MG63 (cell line): ENCODE measurements around the gene BCAR3. TPM values are rescaled to one million over a fixed set of nuclear protein-coding genes. Genes with fewer than 3 reads are reported as not detected.

Experiments used
- DNase-seq: peaks from one replicate; pipeline ENCODE4 v3.0.0-alpha.2; 2020
- H3K27me3 ChIP-seq: fragments of 250-450 bp; sonication (Bioruptor Pico); 2 replicates; pipeline ENCODE4 v1.5.1; 2020; ENCODE audit warnings: mild to moderate bottlenecking, moderate library complexity
- H3K36me3 ChIP-seq: fragments of 250-450 bp; sonication (Bioruptor Pico); 2 replicates; pipeline ENCODE4 v1.5.1; 2020; ENCODE audit warnings: mild to moderate bottlenecking, moderate library complexity
- H3K4me3 ChIP-seq: fragments of 250-450 bp; sonication (Bioruptor Pico); 2 replicates; pipeline ENCODE4 v1.5.1; 2020; ENCODE audit warnings: mild to moderate bottlenecking, moderate library complexity
- H3K9me3 ChIP-seq: fragments of 250-450 bp; sonication (Bioruptor Pico); 2 replicates; pipeline ENCODE4 v1.5.1; 2020; ENCODE audit warnings: mild to moderate bottlenecking, moderate library complexity
- total RNA-seq: library from RNA; depleted of rRNA; stranded (reverse); fragments of >200 nt; shearing (Covaris generic); gene quantifications from 2 replicates; pipeline ENCODE4 v1.2.3, GENCODE V29; 2014; ENCODE audit warnings: low replicate concordance

Gene BCAR3
- total RNA-seq, 1 experiment from 2014 or later: 26.0 TPM

GRCh38 chr1:93712741-93713140, 31.1 kb upstream of the BCAR3 start:
- H3K4me3 ChIP-seq: no peak overlapping the region
- no peak for DNase-seq
- H3K36me3 ChIP-seq: no peaks in the 10 kb centered on the region

GRCh38 chr1:93710499-93711453, 29.1 kb upstream of the BCAR3 start:
- no peak for DNase-seq

More at GRCh38 chr1:93712741-93713140, 31.1 kb upstream of the BCAR3 start:
- Histone ChIP-seq H3K27me3 (no peaks in the 10 kb centered on the region), H3K9me3 (peaks cover 7% of the 10 kb centered on the region; the same call in 1 of the 2 replicates)

DNA sequence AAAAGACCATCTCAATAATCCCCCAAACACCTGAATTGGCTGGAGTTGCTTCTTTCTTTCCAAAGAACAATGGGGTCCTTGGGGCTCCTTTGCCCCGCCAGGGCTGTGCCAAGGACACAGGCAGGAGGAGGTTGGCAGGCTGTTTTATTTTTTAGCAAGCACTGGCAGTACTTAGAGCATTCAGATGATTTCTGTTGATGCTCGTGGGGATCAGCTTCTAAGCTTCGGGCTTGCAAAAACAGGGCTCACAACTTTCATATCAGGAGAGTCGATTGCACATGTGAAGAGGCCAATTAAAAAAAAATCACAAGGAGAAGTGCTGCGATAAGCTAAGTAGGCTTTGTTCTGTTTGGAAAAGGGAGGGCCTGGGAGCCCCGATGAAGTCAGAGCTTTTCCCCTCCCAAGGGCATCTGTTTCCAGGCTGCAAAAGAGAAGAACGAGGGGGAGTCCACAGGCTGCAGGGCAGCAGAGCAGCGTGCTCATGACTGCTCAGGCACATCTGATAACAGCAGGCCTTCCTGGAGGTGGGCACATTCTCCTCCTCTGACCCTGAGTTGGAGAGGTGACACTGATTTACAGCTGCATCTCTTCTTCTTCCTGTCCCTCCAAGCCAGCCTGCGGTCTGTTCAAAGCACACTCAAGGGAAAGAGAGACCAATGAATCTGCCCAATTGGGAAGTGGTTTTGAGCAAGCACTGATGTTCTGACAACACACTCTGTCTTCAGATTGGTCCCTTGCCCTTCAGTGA, 27.3 kb upstream of the BCAR3 start:
- Histone ChIP-seq H3K9me3 (no peaks in the 10 kb centered on the region), H3K27me3 (no peaks in the 10 kb centered on the region), H3K36me3 (no peaks in the 10 kb centered on the region), H3K4me3 (no peak overlapping the region)
- no peak for DNase-seq

More at GRCh38 chr1:93710499-93711453, 29.1 kb upstream of the BCAR3 start:
- no peaks in the 10 kb centered on the region for H3K36me3 ChIP-seq
- no peaks in the 10 kb centered on the region for H3K9me3 ChIP-seq
- no peaks in the 10 kb centered on the region for H3K27me3 ChIP-seq
- no peak overlapping the region for H3K4me3 ChIP-seq

- H3K36me3 ChIP-seq: no peaks in the 10 kb centered on the region
- DNase-seq: no peak
- H3K4me3 ChIP-seq: no peak overlapping the region
- no peaks in the 10 kb centered on the region for H3K9me3 ChIP-seq
- H3K27me3 ChIP-seq: no peaks in the 10 kb centered on the region
Observed at GRCh38 chr1:93707956-93708355, 26.3 kb upstream of the BCAR3 start.

- Histone ChIP-seq H3K4me3 (no peak overlapping the region), H3K36me3 (no peaks in the 10 kb centered on the region; the same call in 1 of the 2 replicates), H3K27me3 (no peaks in the 10 kb centered on the region), H3K9me3 (no peaks in the 10 kb centered on the region)
- peak; percentile 55 for DNase-seq
Observed at GRCh38 chr1:93705892-93706500, 24.4 kb upstream of the BCAR3 start.

DNA sequence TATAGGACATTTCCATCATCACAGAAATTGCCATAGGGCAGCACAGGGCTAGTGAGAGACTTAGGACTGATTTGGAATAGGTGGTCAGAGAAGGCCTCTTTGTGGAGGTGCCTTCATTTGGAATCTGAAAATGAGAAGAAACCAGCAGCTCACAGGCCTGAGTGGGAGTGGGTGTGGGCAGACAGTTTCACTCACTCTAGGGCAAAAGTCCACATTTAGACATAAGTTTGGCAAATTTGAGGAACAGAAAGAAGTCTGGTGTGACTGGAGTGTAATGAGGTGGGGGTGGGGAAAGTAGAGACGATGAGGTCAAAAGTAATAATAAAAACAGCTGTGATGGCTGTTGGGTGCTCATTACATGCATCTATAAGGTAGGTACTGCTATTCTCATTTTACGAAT, 22.4 kb upstream of the BCAR3 start:
- H3K27me3 ChIP-seq: no peaks in the 10 kb centered on the region

GRCh38 chr1:93703643-93704042, 22.0 kb upstream of the BCAR3 start:
- Histone ChIP-seq H3K9me3 (no peaks in the 10 kb centered on the region), H3K4me3 (no peak overlapping the region), H3K36me3 (no peaks in the 10 kb centered on the region; the same call in 1 of the 2 replicates), H3K27me3 (no peaks in the 10 kb centered on the region)
- peak; percentile 56 for DNase-seq

More for the DNA sequence above, 22.4 kb upstream of the BCAR3 start:
- no peaks in the 10 kb centered on the region for H3K9me3 ChIP-seq
- no peaks in the 10 kb centered on the region; the same call in 1 of the 2 replicates for H3K36me3 ChIP-seq
- no peak for DNase-seq
- H3K4me3 ChIP-seq: no peak overlapping the region

- no peak for DNase-seq
- Histone ChIP-seq H3K27me3 (no peaks in the 10 kb centered on the region), H3K9me3 (no peaks in the 10 kb centered on the region), H3K4me3 (no peak overlapping the region), H3K36me3 (no peaks in the 10 kb centered on the region; the same call in 1 of the 2 replicates)
Observed at GRCh38 chr1:93702828-93703183, 21.2 kb upstream of the BCAR3 start.

GRCh38 chr1:93702111-93702827, 20.6 kb upstream of the BCAR3 start:
- Histone ChIP-seq H3K4me3 (no peak overlapping the region), H3K9me3 (no peaks in the 10 kb centered on the region), H3K36me3 (no peaks in the 10 kb centered on the region; the same call in 1 of the 2 replicates), H3K27me3 (no peaks in the 10 kb centered on the region)
- DNase-seq: no peak

- H3K27me3 ChIP-seq: no peaks in the 10 kb centered on the region
- DNase-seq: peak; percentile 99
- no peaks in the 10 kb centered on the region for H3K9me3 ChIP-seq
- no peaks in the 10 kb centered on the region; the same call in 1 of the 2 replicates for H3K36me3 ChIP-seq
- H3K4me3 ChIP-seq: no peak overlapping the region
Observed at GRCh38 chr1:93701629-93702028, 20.0 kb upstream of the BCAR3 start.

- no peaks in the 10 kb centered on the region for H3K27me3 ChIP-seq
- DNase-seq: no peak
- H3K4me3 ChIP-seq: no peak overlapping the region
- no peaks in the 10 kb centered on the region for H3K9me3 ChIP-seq
- H3K36me3 ChIP-seq: no peaks in the 10 kb centered on the region; the same call in 1 of the 2 replicates
Observed at GRCh38 chr1:93700532-93701469, 19.2 kb upstream of the BCAR3 start.

DNA sequence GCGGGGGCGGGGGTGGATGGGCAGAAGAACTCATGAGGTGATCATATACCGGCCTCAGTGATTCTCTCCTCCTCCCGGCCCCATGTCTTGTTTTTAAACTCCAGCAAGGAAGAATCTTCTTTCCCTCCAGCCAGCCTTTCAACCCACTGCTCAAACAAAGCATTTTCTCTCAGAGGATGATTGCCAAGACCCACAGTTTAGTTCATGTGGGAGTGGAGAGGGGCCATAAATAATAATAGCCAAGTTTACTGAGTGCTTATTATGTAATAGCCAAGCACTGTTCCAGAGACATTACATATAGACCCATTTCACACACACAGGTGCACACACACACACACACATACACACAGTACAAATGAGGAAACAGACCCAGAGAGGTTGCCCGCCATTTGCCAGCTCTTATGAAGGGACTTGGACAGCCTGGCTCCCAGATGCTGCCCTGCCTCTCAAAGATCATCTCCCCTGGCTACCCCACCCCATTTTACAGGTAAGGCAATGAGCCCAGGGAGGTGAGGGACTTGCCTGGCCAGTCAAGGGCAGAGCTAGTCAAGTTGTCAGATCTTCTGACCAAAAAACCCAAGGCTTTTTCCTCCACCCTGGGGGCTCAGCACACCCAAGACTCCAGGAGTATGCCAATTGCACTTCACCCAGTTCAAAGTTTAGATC, 18.0 kb upstream of the BCAR3 start:
- DNase-seq: no peak
- Histone ChIP-seq H3K4me3 (no peak overlapping the region), H3K36me3 (no peaks in the 10 kb centered on the region; the same call in 1 of the 2 replicates), H3K9me3 (no peaks in the 10 kb centered on the region), H3K27me3 (no peaks in the 10 kb centered on the region)

DNA sequence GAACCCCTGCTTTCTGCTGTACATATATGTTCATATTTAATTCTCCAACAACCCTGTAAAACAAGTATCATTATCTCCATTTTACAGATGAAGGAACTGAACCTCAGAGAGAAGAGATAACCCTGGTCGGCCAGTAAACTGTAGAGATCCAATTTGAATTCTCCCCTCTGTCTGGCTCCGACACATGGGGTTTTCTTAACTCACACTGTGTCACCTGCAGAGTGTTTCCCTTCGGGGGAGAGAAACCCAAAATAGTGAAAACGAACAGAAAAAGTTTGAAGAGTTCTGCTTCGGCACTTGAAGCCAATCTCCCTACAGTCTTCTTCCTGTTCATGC, 17.4 kb upstream of the BCAR3 start:
- Histone ChIP-seq H3K27me3 (no peaks in the 10 kb centered on the region), H3K36me3 (no peaks in the 10 kb centered on the region; the same call in 1 of the 2 replicates), H3K4me3 (no peak overlapping the region), H3K9me3 (no peaks in the 10 kb centered on the region)
- no peak for DNase-seq

GRCh38 chr1:93698329-93699048, 16.9 kb upstream of the BCAR3 start:
- no peaks in the 10 kb centered on the region for H3K27me3 ChIP-seq
- DNase-seq: no peak
- H3K9me3 ChIP-seq: no peaks in the 10 kb centered on the region
- no peak overlapping the region for H3K4me3 ChIP-seq
- H3K36me3 ChIP-seq: no peaks in the 10 kb centered on the region; the same call in 1 of the 2 replicates
